HG02642 (cell line): Measurements from ENCODE around the gene FUBP3.

Experiments used
- ATAC-seq: cut with Tn5 transposase; IDR thresholded peaks from one replicate; pipeline ENCODE4 v1.9.1; 2021; ENCODE audit warnings: mild to moderate bottlenecking; ENCODE audit not compliant: unreplicated experiment, poor library complexity

FUBP3 gene

GRCh38 chr9:130632081-130632710, 52.8 kb downstream of the FUBP3 start:
- ATAC-seq = no peak

- no peak for ATAC-seq
Measured at GRCh38 chr9:130632841-130633240, 53.5 kb downstream of the FUBP3 start.

GRCh38 chr9:130633336-130634190, 54.2 kb downstream of the FUBP3 start:
- no peak for ATAC-seq

GRCh38 chr9:130634191-130634768, 54.9 kb downstream of the FUBP3 start:
- no peak for ATAC-seq

- no peak for ATAC-seq
Measured at GRCh38 chr9:130634801-130635200, 55.4 kb downstream of the FUBP3 start.

GRCh38 chr9:130635306-130635705, 55.9 kb downstream of the FUBP3 start:
- no peak for ATAC-seq

GRCh38 chr9:130635721-130636647, 56.6 kb downstream of the FUBP3 start:
- ATAC-seq = no peak

- ATAC-seq = no peak
Measured at GRCh38 chr9:130636648-130637020, 57.3 kb downstream of the FUBP3 start.

- ATAC-seq = no peak
Measured at GRCh38 chr9:130638284-130639123, 59.1 kb downstream of the FUBP3 start.

GRCh38 chr9:130639124-130639765, 59.9 kb downstream of the FUBP3 start:
- ATAC-seq = no peak

GRCh38 chr9:130639866-130640555, 60.6 kb downstream of the FUBP3 start:
- no peak for ATAC-seq

GRCh38 chr9:130640681-130641080, 61.3 kb downstream of the FUBP3 start:
- no peak for ATAC-seq

GRCh38 chr9:130642926-130643325, 63.5 kb downstream of the FUBP3 start:
- ATAC-seq = no peak

GRCh38 chr9:130651221-130651620, 71.8 kb downstream of the FUBP3 start:
- ATAC-seq = no peak

- no peak for ATAC-seq
Measured at GRCh38 chr9:130651752-130652151, 72.4 kb downstream of the FUBP3 start.

- no peak for ATAC-seq
Measured at GRCh38 chr9:130654879-130655278, 75.5 kb downstream of the FUBP3 start.

GRCh38 chr9:130658893-130659698, 79.7 kb downstream of the FUBP3 start:
- no peak for ATAC-seq
